ENCODE results near the gene TSPAN19.

Gene TSPAN19

DNA sequence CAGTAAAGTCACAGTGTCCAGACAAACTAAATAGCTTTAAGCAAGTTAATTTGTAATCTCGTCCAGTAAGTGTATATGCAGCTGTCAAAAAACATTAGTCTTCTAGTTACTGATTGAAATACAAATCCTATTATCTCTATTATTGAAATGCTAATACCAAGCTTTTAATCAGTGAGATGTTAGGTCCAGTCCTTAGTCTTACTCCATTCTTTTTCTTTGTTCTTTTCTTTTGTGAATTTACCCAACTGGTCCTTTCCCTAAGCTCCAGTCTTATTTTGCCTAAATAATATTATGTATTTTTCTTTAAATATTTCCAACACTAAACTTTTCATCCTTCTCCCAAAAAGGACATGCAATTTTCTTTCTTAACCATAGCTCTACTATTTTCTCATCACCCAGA, 57.2 kb downstream of the TSPAN19 start:
- Histone ChIP-seq H4K8ac (ENCODE audit: low read length) (no peak overlapping the region), H2AK5ac (ENCODE audit: low read length, severe bottlenecking) (no peak overlapping the region), H3K79me1 (replicated peaks; ENCODE audit: low read length, poor library complexity, severe bottlenecking) (no peaks in the 10 kb centered on the region), H3K4me1 (ENCODE audit: control insufficient read depth, insufficient read depth, low read depth, low read length) (no peaks in the 10 kb centered on the region), H2BK5ac (ENCODE audit: low read depth, low read length, poor library complexity, severe bottlenecking) (no peak overlapping the region), H3K9me3 (ENCODE audit: control insufficient read depth, low read length) (peaks cover 10% of the 10 kb centered on the region), H3K27ac (ENCODE audit: low read length, poor library complexity, severe bottlenecking) (no peak overlapping the region), H2AFZ (ENCODE audit: low read depth, low read length) (no peak overlapping the region), H3K18ac (ENCODE audit: low read depth in 1 of 2, low read length in 2 of 2) (no peak overlapping the region), H2BK12ac (ENCODE audit: low read length in 2 of 2) (no peak overlapping the region), H3K4me3 (ENCODE audit: insufficient read depth in 1 of 2, low read depth in 1 of 2, low read length in 2 of 2) (no peak overlapping the region), H4K91ac (ENCODE audit: low read length) (no peak overlapping the region), H3K9ac (ENCODE audit: low read length) (no peak overlapping the region), H3K4me2 (ENCODE audit: low read length, poor library complexity, severe bottlenecking) (no peak overlapping the region), H3K36me3 (ENCODE audit: control insufficient read depth in 1 of 2, insufficient read depth in 2 of 2, low read depth in 1 of 2, low read length in 2 of 2) (no peaks in the 10 kb centered on the region), H2BK15ac (ENCODE audit: low read depth, poor library complexity, severe bottlenecking) (no peak overlapping the region), H2BK120ac (ENCODE audit: low read depth, low read length) (no peak overlapping the region), H3K14ac (ENCODE audit: low read length in 2 of 2) (no peak overlapping the region), H3K27me3 (ENCODE audit: control insufficient read depth in 1 of 2, insufficient read depth in 1 of 2, low read length in 2 of 2) (no peaks in the 10 kb centered on the region), H3K4ac (ENCODE audit: low read depth in 1 of 2, low read length in 2 of 2) (no peak overlapping the region), H3K23ac (ENCODE audit: low read length in 2 of 2) (no peak overlapping the region)
- no peak for DNase-seq
- 100% methylated on average over 1 of the region's 1 CpG for WGBS

DNA sequence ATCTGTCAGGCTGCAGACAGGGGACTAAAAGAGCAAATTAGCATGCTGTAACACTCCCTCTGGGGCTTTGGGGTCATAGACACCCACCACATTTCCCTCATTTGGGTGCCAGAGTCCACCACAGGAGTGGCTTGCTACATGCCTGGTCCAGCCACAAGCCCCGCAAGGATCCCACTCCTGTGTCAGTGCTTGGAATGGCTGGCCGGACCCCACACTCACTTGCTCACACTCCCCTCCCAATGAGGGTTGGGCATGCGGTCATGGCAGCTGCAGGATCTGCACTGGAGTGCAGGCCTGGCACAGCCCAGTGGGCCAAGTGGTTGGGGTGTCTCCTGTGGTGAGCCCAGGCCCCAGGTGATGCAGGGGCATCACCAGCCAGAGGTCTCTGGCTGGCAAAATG, 59.9 kb downstream of the TSPAN19 start:
- Histone ChIP-seq H3K27me3 (ENCODE audit: control insufficient read depth in 1 of 2, insufficient read depth in 1 of 2, low read length in 2 of 2) (no peaks in the 10 kb centered on the region), H3K9ac (ENCODE audit: low read length) (no peak overlapping the region), H3K14ac (ENCODE audit: low read length in 2 of 2) (peak overlapping the region in 1 of 2 experiments; percentile 3), H2AFZ (ENCODE audit: low read depth, low read length) (no peak overlapping the region), H3K4me3 (ENCODE audit: insufficient read depth in 1 of 2, low read depth in 1 of 2, low read length in 2 of 2) (no peak overlapping the region), H4K8ac (ENCODE audit: low read length) (no peak overlapping the region), H3K4me1 (ENCODE audit: control insufficient read depth, insufficient read depth, low read depth, low read length) (no peaks in the 10 kb centered on the region), H3K9me3 (ENCODE audit: control insufficient read depth, low read length) (peaks cover 10% of the 10 kb centered on the region), H3K18ac (ENCODE audit: low read depth in 1 of 2, low read length in 2 of 2) (no peak overlapping the region), H3K79me1 (replicated peaks; ENCODE audit: low read length, poor library complexity, severe bottlenecking) (no peaks in the 10 kb centered on the region), H2BK12ac (ENCODE audit: low read length in 2 of 2) (no peak overlapping the region), H3K36me3 (ENCODE audit: control insufficient read depth in 1 of 2, insufficient read depth in 2 of 2, low read depth in 1 of 2, low read length in 2 of 2) (no peaks in the 10 kb centered on the region), H2BK120ac (ENCODE audit: low read depth, low read length) (no peak overlapping the region), H3K27ac (ENCODE audit: low read length, poor library complexity, severe bottlenecking) (no peak overlapping the region), H2BK15ac (ENCODE audit: low read depth, poor library complexity, severe bottlenecking) (no peak overlapping the region), H3K4ac (ENCODE audit: low read depth in 1 of 2, low read length in 2 of 2) (no peak overlapping the region), H2BK5ac (ENCODE audit: low read depth, low read length, poor library complexity, severe bottlenecking) (no peak overlapping the region), H4K91ac (ENCODE audit: low read length) (no peak overlapping the region), H3K23ac (ENCODE audit: low read length in 2 of 2) (no peak overlapping the region), H2AK5ac (ENCODE audit: low read length, severe bottlenecking) (no peak overlapping the region), H3K4me2 (ENCODE audit: low read length, poor library complexity, severe bottlenecking) (no peak overlapping the region)
- no peak for DNase-seq
- 90% methylated on average over 3 of the region's 3 CpGs for WGBS

DNA sequence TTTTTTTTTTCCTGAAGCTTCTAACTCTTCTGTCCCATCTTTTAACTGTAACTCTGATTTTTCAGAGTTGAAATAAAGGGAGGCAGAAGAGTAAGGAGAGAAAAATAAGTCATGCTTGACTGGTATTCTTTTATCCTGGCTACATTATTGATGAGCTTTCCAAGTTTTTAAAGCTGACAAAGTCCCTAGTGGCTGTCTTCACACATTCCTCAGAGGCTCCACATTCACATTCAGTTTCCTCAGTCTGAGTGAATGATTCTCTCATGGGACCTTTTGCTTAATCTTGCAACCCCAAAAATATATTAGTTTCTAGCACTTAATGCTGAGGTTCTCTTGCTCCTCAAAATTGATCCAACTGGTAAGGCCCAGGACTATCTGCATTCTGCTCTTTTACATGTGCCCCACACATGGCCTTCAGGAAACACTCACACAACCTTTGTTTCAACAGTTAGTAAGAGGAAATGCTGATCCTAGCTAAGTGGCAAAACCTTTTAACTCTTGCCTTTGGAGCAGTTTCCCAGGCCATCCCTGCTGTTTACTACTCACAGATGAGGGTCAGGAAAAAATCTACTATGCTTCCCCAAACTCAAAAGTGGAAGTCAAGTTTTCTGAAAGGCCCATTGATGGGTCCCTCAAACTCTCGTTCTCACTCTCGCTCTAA, 61.8 kb downstream of the TSPAN19 start:
- H3K14ac ChIP-seq (ENCODE audit: low read length in 2 of 2), result no peak overlapping the region
- no peak overlapping the region for H2BK120ac ChIP-seq (ENCODE audit: low read depth, low read length)
- no peak overlapping the region for H2BK12ac ChIP-seq (ENCODE audit: low read length in 2 of 2)
- H3K4me3 ChIP-seq (ENCODE audit: insufficient read depth in 1 of 2, low read depth in 1 of 2, low read length in 2 of 2), result no peak overlapping the region
- no peak overlapping the region for H3K9ac ChIP-seq (ENCODE audit: low read length)
- no peaks in the 10 kb centered on the region for H3K27me3 ChIP-seq (ENCODE audit: control insufficient read depth in 1 of 2, insufficient read depth in 1 of 2, low read length in 2 of 2)
- H4K8ac ChIP-seq (ENCODE audit: low read length), result no peak overlapping the region
- H3K18ac ChIP-seq (ENCODE audit: low read depth in 1 of 2, low read length in 2 of 2), result no peak overlapping the region
- no peaks in the 10 kb centered on the region for H3K79me1 ChIP-seq (replicated peaks; ENCODE audit: low read length, poor library complexity, severe bottlenecking)
- no peak overlapping the region for H4K91ac ChIP-seq (ENCODE audit: low read length)
- no peak overlapping the region for H3K27ac ChIP-seq (ENCODE audit: low read length, poor library complexity, severe bottlenecking)
- no peak overlapping the region for H2BK5ac ChIP-seq (ENCODE audit: low read depth, low read length, poor library complexity, severe bottlenecking)
- WGBS, result 82% methylated on average over 2 of the region's 2 CpGs
- no peak overlapping the region for H2AFZ ChIP-seq (ENCODE audit: low read depth, low read length)
- H3K36me3 ChIP-seq (ENCODE audit: control insufficient read depth in 1 of 2, insufficient read depth in 2 of 2, low read depth in 1 of 2, low read length in 2 of 2), result no peaks in the 10 kb centered on the region
- DNase-seq, result peak; percentile 3
- no peak overlapping the region for H3K4ac ChIP-seq (ENCODE audit: low read depth in 1 of 2, low read length in 2 of 2)
- H2AK5ac ChIP-seq (ENCODE audit: low read length, severe bottlenecking), result no peak overlapping the region
- H3K4me2 ChIP-seq (ENCODE audit: low read length, poor library complexity, severe bottlenecking), result no peak overlapping the region
- H2BK15ac ChIP-seq (ENCODE audit: low read depth, poor library complexity, severe bottlenecking), result no peak overlapping the region
- H3K23ac ChIP-seq (ENCODE audit: low read length in 2 of 2), result no peak overlapping the region
- no peaks in the 10 kb centered on the region for H3K4me1 ChIP-seq (ENCODE audit: control insufficient read depth, insufficient read depth, low read depth, low read length)
- H3K9me3 ChIP-seq (ENCODE audit: control insufficient read depth, low read length), result peaks cover 10% of the 10 kb centered on the region

DNA sequence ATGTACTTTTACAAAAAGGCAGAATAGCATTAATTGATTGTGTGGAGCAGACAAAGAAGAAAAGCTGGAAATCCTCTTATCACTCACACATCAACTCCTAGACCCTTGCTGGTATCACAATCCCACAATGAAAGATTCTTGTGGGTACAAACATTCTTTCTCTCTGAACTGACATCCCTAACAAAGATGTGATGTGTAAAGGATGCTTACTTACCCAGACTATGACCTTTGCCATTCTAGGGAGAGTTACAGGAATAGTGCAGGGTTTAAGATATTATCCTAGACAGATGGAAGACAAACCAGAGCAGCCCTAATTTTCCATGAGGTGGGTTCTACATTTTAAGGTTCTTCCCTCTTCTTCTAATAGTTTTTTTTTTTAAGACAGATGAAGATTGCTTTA, 63.1 kb downstream of the TSPAN19 start:
- no peak overlapping the region for H3K4ac ChIP-seq (ENCODE audit: low read depth in 1 of 2, low read length in 2 of 2)
- H3K9ac ChIP-seq (ENCODE audit: low read length), result no peak overlapping the region
- H2BK15ac ChIP-seq (ENCODE audit: low read depth, poor library complexity, severe bottlenecking), result no peak overlapping the region
- no peak overlapping the region for H3K4me3 ChIP-seq (ENCODE audit: insufficient read depth in 1 of 2, low read depth in 1 of 2, low read length in 2 of 2)
- no peak overlapping the region for H3K23ac ChIP-seq (ENCODE audit: low read length in 2 of 2)
- no peaks in the 10 kb centered on the region for H3K36me3 ChIP-seq (ENCODE audit: control insufficient read depth in 1 of 2, insufficient read depth in 2 of 2, low read depth in 1 of 2, low read length in 2 of 2)
- no peak overlapping the region for H2BK12ac ChIP-seq (ENCODE audit: low read length in 2 of 2)
- H3K18ac ChIP-seq (ENCODE audit: low read depth in 1 of 2, low read length in 2 of 2), result no peak overlapping the region
- H2BK5ac ChIP-seq (ENCODE audit: low read depth, low read length, poor library complexity, severe bottlenecking), result no peak overlapping the region
- no peaks in the 10 kb centered on the region for H3K4me1 ChIP-seq (ENCODE audit: control insufficient read depth, insufficient read depth, low read depth, low read length)
- H3K4me2 ChIP-seq (ENCODE audit: low read length, poor library complexity, severe bottlenecking), result no peak overlapping the region
- no peak overlapping the region for H2BK120ac ChIP-seq (ENCODE audit: low read depth, low read length)
- no peaks in the 10 kb centered on the region for H3K27me3 ChIP-seq (ENCODE audit: control insufficient read depth in 1 of 2, insufficient read depth in 1 of 2, low read length in 2 of 2)
- H3K27ac ChIP-seq (ENCODE audit: low read length, poor library complexity, severe bottlenecking), result no peak overlapping the region
- no peaks in the 10 kb centered on the region for H3K79me1 ChIP-seq (replicated peaks; ENCODE audit: low read length, poor library complexity, severe bottlenecking)
- H3K9me3 ChIP-seq (ENCODE audit: control insufficient read depth, low read length), result peaks cover 10% of the 10 kb centered on the region
- peak; percentile 3 for DNase-seq
- H2AFZ ChIP-seq (ENCODE audit: low read depth, low read length), result no peak overlapping the region
- H3K14ac ChIP-seq (ENCODE audit: low read length in 2 of 2), result no peak overlapping the region
- H4K91ac ChIP-seq (ENCODE audit: low read length), result no peak overlapping the region
- H2AK5ac ChIP-seq (ENCODE audit: low read length, severe bottlenecking), result no peak overlapping the region
- no peak overlapping the region for H4K8ac ChIP-seq (ENCODE audit: low read length)

Measured in mesenchymal stem cell (in vitro differentiated cells and primary cell).